ENCODE data around the gene HSD11B2.

The HSD11B2 gene

DNA sequence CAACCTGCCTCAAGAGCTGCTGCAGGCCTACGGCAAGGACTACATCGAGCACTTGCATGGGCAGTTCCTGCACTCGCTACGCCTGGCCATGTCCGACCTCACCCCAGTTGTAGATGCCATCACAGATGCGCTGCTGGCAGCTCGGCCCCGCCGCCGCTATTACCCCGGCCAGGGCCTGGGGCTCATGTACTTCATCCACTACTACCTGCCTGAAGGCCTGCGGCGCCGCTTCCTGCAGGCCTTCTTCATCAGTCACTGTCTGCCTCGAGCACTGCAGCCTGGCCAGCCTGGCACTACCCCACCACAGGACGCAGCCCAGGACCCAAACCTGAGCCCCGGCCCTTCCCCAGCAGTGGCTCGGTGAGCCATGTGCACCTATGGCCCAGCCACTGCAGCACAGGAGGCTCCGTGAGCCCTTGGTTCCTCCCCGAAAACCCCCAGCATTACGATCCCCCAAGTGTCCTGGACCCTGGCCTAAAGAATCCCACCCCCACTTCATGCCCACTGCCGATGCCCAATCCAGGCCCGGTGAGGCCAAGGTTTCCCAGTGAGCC lies 5.8 kb downstream of the HSD11B2 start:
- no peak for DNase-seq

GRCh38 chr16:67437513-67437912 lies 6.6 kb downstream of the HSD11B2 start:
- DNase-seq: no peak

GRCh38 chr16:67438098-67438791 lies 7.3 kb downstream of the HSD11B2 start:
- DNase-seq: no peak

- DNase-seq: no peak
Measured at GRCh38 chr16:67438824-67439393, 8.0 kb downstream of the HSD11B2 start.

GRCh38 chr16:67441271-67441753 lies 10.4 kb downstream of the HSD11B2 start:
- no peak for DNase-seq

DNA sequence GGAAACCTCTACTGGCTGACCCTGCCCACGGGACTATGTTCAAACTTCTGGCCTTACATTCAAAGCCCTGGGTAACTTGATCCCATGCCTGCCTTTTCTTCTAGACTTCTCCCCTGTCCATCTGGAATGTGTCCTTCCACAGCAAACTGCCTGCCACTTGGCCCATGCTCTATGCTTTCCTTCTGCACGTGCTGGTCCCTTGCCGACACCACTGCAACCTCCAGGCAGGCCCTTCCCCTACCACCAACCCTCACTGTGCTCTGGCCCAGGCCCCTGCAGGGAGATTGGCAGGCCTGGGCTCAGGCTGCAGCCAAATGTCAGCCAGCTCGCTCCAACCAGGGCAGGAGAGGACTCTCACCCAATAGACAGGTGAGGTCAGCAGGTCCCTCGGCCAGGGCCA lies 11.0 kb downstream of the HSD11B2 start:
- DNase-seq: no peak

DNA sequence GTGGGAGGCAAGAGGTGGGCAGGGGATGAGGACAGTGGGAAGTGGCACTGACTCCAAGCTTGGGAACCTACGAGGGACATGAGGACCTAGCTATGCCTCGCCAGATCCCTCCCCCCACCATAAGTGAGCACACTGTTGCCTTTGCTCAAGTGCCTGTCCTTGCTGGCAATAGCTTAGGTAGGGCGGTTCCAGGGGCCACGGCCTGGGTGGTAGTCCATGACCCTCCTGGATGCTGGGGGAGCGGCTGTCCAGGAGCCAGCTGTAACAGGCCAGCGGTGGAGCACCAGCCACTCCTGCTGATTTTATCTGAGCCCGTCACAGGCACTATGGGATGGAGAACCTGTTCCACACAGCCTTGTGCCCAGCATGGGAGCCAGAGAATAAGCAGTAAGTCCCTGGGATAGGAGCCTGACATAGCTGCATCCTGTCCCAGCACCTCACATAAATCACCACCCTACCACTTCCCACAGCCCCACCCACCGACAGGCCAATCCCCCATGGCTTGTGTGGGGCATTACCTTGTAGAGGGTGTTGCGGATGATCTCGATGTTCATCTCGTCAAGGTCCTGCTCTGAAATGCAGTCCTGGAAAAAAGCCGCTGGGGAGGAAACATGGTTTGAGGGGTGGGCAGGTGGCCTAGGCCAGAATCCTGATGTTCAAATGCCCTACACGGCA lies 11.8 kb downstream of the HSD11B2 start:
- DNase-seq: no peak

- no peak for DNase-seq
Measured at GRCh38 chr16:67443265-67443664, 12.3 kb downstream of the HSD11B2 start.

DNA sequence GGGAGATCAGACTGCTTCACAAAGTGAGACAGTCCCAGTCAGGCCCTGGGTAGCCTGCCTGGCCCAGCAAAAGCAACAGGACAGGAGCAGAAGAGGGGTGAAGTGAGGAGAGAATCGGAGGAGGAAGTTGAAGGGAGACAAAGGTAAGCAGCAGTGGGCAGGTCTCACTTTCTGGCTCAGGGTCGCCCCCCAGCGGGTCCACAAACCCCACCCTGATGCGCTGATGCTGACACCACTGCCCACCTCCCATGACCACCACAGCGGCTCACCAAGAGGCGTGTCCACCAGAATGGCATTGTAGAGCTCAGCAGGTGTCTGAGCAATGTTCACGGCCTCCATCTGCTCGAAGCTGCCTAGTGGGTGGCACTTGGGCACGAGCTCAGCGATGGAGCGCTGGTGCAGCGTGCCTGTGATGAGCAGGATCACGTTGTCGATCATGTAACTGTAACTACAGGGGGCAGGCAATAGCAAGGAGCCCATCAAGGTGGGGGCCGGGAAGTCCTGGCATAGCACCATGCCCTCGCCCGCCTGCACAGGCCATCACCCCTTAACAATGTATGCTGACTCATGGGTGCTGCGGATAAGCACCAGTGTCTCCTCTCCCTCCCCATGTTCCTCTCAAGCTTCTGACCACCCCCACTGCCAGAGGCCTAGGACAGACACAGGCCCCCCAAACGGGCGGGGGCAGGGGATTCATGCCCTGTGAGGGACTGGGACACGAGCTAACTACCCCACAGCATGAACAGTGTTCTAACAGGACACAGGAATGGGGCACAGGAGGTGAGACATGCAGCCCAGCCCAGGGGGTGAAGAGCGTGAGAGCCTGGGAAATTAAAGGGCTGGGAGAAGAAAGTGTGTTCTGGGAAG lies 13.6 kb downstream of the HSD11B2 start:
- DNase-seq: no peak

GRCh38 chr16:67445126-67445426 lies 14.2 kb downstream of the HSD11B2 start:
- no peak for DNase-seq

DNA sequence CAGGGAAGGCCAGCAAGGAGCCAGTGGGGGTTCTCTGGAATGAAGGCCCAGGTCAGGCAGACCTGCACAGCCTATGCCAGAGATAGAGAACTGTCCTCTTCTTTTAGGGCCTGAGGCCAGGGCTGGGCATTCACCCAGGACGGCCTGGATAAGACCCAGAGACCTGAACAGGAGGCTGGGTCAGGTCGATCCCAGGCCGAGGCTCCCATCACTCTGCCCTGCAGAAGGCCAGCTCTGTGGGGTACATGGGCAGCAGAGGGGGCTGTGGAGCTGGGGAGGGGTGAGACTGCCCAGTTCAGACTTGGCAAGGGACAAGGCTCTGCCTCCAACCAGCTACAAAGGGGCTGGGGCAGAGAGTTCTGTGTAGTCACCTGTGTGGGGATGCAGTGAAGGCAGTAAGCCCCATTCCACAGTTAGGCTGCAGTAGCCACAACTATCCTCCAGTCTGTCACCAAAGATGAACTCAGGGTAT lies 14.6 kb downstream of the HSD11B2 start:
- DNase-seq: no peak

- no peak for DNase-seq
Measured at GRCh38 chr16:67445913-67446907, 15.3 kb downstream of the HSD11B2 start.

GRCh38 chr16:67446968-67447507 lies 16.1 kb downstream of the HSD11B2 start:
- no peak for DNase-seq

DNA sequence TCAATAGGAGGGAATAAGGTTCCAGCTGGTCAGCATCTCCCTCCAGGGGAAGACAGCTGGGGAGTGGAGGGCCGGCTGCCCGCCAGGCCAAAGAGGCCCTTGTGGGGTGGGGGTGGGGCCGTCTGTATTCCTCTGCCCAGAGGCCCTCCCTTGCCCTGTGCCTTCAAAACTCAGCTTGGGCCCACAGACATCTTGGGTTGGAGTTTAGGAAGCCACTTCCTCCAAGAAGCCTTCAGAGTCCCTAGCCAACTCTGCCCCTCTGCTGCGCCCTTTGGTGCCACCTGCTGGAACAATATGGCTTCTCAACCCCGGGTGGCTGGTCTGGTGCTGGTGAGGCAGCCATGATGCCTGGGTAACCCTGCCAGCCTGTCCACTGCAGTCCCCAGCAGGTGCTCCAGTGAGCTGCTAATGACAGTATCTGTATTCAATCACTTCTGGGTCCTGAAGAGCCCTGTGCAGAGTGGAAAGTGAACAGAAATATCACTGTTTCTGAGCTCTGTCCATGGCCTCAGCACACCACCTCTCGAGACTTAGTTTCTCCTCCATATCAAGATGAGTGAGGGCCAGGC lies 16.7 kb downstream of the HSD11B2 start:
- no peak for DNase-seq

DNA sequence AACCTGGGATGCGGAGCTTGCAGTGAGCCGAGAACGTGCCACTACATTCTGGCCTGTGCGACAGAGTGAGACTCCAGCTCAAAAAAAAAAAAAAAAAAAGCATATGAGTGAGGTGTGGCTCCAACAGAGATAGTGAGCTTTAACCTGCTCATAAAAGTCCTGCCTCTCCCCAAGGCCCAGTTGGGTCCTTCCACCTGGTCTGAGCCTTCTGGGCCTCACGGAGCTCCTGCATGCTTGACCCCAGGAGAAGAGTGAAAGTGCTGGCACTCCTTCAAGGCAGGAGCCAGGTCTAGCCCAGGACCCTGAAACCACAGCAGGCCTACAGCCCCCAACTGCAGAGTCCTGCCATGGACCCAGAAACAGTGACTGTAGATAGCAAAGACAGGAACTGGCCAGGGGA lies 17.7 kb downstream of the HSD11B2 start:
- no peak for DNase-seq

DNA sequence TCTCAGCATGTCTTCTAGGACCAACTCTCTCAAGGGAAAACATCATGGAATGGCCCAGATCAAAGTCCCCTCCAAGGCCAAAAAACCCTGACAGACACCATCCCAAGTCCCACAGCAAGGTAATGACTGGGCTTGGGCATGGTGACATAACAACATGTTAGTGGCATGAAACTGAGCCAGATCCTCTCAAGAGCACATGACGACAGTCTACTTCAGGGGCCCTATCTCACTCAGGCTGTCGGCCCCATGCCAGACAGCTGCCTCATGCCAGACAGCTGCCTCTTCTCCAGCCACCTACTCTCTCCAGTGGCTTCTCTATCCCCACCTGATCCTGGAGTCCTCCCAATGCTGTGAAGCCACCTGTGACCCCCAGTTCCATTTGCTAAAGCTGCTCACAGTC lies 18.4 kb downstream of the HSD11B2 start:
- DNase-seq: no peak

DNA sequence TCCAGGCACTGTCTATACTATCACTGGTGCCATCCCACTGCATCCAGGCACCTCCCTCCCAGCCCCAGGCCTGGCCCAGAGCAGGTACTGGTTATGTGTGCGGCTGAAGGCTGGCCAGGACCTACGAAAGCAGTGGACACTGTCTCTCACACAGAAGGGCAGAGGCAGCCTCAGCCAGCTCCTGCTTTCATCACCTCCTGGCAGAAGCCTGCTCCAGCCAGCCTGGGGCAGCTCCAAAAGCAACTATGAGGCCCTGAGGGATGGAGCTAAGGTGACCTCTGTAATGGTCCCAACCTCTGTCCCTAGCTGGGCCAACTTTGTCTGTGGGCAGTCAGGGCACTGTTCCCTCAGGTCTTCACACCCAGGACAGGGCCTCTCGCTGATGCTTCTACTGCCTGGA lies 18.8 kb downstream of the HSD11B2 start:
- DNase-seq: no peak

DNA sequence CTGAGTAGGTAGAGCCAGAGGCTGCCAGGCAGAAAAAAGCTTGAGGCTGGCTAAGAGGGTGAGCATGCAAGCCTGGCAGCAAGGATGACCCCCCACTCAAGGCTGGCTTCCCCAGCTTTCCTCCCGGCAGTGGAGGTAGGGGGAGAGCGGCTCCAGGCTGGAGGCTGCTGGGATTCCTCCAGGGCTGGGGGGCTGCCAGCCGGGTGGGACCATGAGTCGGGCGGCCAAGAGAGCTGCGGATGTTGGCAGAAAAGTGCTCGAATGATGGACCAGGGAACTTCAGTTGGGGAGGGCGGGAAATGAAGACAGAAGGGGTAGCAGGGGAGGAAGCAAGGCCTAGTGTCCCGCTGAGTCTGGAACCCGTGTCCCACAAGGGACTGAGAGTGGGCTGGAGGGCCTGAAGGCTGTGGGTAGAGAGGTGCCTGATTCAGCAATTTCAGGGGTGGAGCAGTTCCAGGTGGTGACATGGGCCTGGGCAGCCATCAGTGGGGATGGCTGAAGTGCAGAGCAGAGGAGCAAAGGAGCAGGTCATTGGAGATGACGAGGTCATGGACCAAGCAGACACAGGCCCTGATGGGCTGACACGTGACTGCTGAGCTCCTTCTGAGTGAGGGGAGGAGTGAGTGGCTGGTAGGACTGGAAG lies 20.3 kb downstream of the HSD11B2 start:
- no peak for DNase-seq

- DNase-seq: no peak
Measured at GRCh38 chr16:67451704-67452435, 20.9 kb downstream of the HSD11B2 start.

- no peak for DNase-seq
Measured at GRCh38 chr16:67454104-67454503, 23.2 kb downstream of the HSD11B2 start.
